ENCODE measurements around the gene TMEM89. TPM values are rescaled to one million over a fixed set of nuclear protein-coding genes. Genes with fewer than 3 reads are reported as not detected.
A peak's percentile ranks its signal among the peaks of the same experiment; 100 is the strongest.

The TMEM89 gene
- total RNA-seq, 1 donor from 2014 or later = not detected

GRCh38 chr3:48619541-48620524, 1.7 kb downstream of the TMEM89 start:
- DNase-seq (ENCODE audit: low spot score in 2 of 2) = no peak
- FAIRE-seq = no peak

GRCh38 chr3:48617559-48617958, 4.0 kb downstream of the TMEM89 start:
- DNase-seq (ENCODE audit: low spot score in 2 of 2) = no peak
- no peak for FAIRE-seq

GRCh38 chr3:48614044-48614443, 7.5 kb downstream of the TMEM89 start:
- FAIRE-seq = no peak
- no peak for DNase-seq (ENCODE audit: low spot score in 2 of 2)

GRCh38 chr3:48612309-48612708, 9.3 kb downstream of the TMEM89 start:
- no peak for FAIRE-seq
- DNase-seq (ENCODE audit: low spot score in 2 of 2) = no peak

GRCh38 chr3:48609088-48610005, 12.2 kb downstream of the TMEM89 start, which contains the start of gene UQCRC1:
Gene UQCRC1 (minus strand): TSS chr3:48609646. CDS start chr3:48609620, 26 bp downstream.
- DNase-seq (ENCODE audit: low spot score in 2 of 2) = peak; percentile 89 to 93
- no peak for FAIRE-seq

- FAIRE-seq = no peak
- no peak for DNase-seq (ENCODE audit: low spot score in 2 of 2)
Measured at GRCh38 chr3:48607519-48607918, 14.1 kb downstream of the TMEM89 start.

- DNase-seq (ENCODE audit: low spot score in 2 of 2) (no peak), FAIRE-seq (no peak)
Measured at GRCh38 chr3:48601622-48601994, 20.0 kb downstream of the TMEM89 start.

GRCh38 chr3:48600711-48601621, 20.6 kb downstream of the TMEM89 start:
- FAIRE-seq (no peak), DNase-seq (ENCODE audit: low spot score in 2 of 2) (no peak)

- no peak for FAIRE-seq
- DNase-seq (ENCODE audit: low spot score in 2 of 2) = no peak
Measured at GRCh38 chr3:48599509-48600285, 21.9 kb downstream of the TMEM89 start.

GRCh38 chr3:48599077-48599501, 22.5 kb downstream of the TMEM89 start:
- FAIRE-seq = no peak

GRCh38 chr3:48598323-48599076, 23.1 kb downstream of the TMEM89 start:
- no peak for FAIRE-seq
- peak in 1 of 2 donors; percentile 48 for DNase-seq (ENCODE audit: low spot score in 2 of 2)

More at GRCh38 chr3:48599077-48599501, 22.5 kb downstream of the TMEM89 start:
- no peak for DNase-seq (ENCODE audit: low spot score in 2 of 2)

GRCh38 chr3:48597408-48597800, 24.2 kb downstream of the TMEM89 start:
- DNase-seq (ENCODE audit: low spot score in 2 of 2) (no peak), FAIRE-seq (no peak)

GRCh38 chr3:48596676-48597407, 24.7 kb downstream of the TMEM89 start:
- no peak for DNase-seq (ENCODE audit: low spot score in 2 of 2)

GRCh38 chr3:48596157-48596556, 25.4 kb downstream of the TMEM89 start:
- FAIRE-seq (no peak), DNase-seq (ENCODE audit: low spot score in 2 of 2) (no peak)

More at GRCh38 chr3:48596676-48597407, 24.7 kb downstream of the TMEM89 start:
- no peak for FAIRE-seq

- FAIRE-seq = no peak
- peak in 1 of 2 donors; percentile 73 for DNase-seq (ENCODE audit: low spot score in 2 of 2)
Measured at GRCh38 chr3:48595526-48596121, 25.9 kb downstream of the TMEM89 start.

GRCh38 chr3:48595075-48595525, 26.5 kb downstream of the TMEM89 start, which contains the start of gene COL7A1:
Gene COL7A1 (minus strand): TSS chr3:48595329. CDS start chr3:48595159, 170 bp downstream.
- no peak for FAIRE-seq
- peak in 1 of 2 donors; percentile 65 for DNase-seq (ENCODE audit: low spot score in 2 of 2)

Measured in frontal cortex (tissue), 4 donors.